SK-N-SH treated with all-trans-retinoic acid at 6 μM for 48 hours (cell line): Measurements from ENCODE around the gene ATP9A.
"Not testable (repeated sequence)": the region's sequence is repeated elsewhere in the genome, so short reads cannot be mapped to it uniquely, and the experiment has no call there.

Experiments used
- BACH2 ChIP-seq: fragments of 250-450 bp; sonication (Bioruptor Pico); IDR thresholded peaks from 2 replicates; pipeline ENCODE4 v1.9.0; 2021; ENCODE audit warnings: mild to moderate bottlenecking, borderline replicate concordance
- RARB ChIP-seq: fragments of 250-450 bp; sonication (Bioruptor Pico); IDR thresholded peaks from 2 replicates; pipeline ENCODE4 v1.8.0; 2021; ENCODE audit warnings: mild to moderate bottlenecking, moderate library complexity
- ZFP30 ChIP-seq: fragments of 450-650 bp; formaldehyde crosslinking; IDR thresholded peaks from 2 replicates; pipeline ENCODE4 v1.5.0; 2022; ENCODE audit warnings: mild to moderate bottlenecking, moderate library complexity
- TF ChIP-seq, protein P1 (sequence below): fragments of 250-450 bp; sonication (Bioruptor Pico); IDR thresholded peaks from 2 replicates; pipeline ENCODE4 v1.5.1; 2020; ENCODE audit warnings: low read depth, mild to moderate bottlenecking, moderate library complexity

DNA sequence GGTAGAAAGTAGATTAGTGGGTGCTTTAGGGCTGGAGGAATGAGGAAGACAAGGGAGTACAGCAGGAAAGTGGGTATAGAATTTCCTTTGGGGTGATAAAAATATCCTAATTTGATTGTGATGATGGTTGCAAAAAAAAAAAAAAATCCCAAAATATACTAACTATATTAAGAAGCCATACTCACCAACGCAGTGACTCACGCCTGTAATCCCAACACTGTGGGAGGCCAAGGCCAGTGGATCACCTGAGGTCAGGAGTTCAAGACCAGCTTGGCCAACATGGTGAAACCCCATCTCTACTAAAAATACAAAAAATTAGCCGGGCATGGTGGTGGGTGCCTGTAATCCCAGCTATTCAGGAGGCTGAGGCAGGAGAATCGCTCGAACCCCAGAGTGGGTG lies 112.1 kb downstream of the ATP9A start:
- TF ChIP-seq RARB, BACH2, ZFP30 (CRISPR knock-in tag): not testable (repeated sequence)
- TF ChIP-seq, protein P1, sequence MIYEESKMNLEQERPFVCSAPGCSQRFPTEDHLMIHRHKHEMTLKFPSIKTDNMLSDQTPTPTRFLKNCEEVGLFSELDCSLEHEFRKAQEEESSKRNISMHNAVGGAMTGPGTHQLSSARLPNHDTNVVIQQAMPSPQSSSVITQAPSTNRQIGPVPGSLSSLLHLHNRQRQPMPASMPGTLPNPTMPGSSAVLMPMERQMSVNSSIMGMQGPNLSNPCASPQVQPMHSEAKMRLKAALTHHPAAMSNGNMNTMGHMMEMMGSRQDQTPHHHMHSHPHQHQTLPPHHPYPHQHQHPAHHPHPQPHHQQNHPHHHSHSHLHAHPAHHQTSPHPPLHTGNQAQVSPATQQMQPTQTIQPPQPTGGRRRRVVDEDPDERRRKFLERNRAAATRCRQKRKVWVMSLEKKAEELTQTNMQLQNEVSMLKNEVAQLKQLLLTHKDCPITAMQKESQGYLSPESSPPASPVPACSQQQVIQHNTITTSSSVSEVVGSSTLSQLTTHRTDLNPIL: not testable (repeated sequence)
